ENCODE results near the gene PLSCR1. TPM values are rescaled to one million over a fixed set of nuclear protein-coding genes. Genes with fewer than 3 reads are reported as not detected.

PLSCR1 gene
- total and polyA plus RNA-seq, 9 of the 15 experiments (the other 6 are each of a cell fraction or from before 2014, with no cell fraction given): 40.6 to 122 (median 69.1) TPM

GRCh38 chr3:146577662-146578061 lies 33.3 kb upstream of the PLSCR1 start (continued):
- TF ChIP-seq RNF2 (IDR thresholded peaks at IDR 0.05) (no peak), ZNF224 (CRISPR knock-in tag; IDR thresholded peaks at IDR 0.05) (no peak), ZHX1 (conservative IDR thresholded peaks at IDR 0.05; ENCODE audit: low read length) (no peak), ZNF408 (CRISPR knock-in tag; IDR thresholded peaks at IDR 0.05; ENCODE audit: low read depth) (no peak), SMC3 (conservative IDR thresholded peaks at IDR 0.05; ENCODE audit: insufficient read depth, low read depth, low read length) (peak; percentile 70), ZNF316 (IDR thresholded peaks at IDR 0.05) (no peak), REST (IDR thresholded peaks at IDR 0.05; ENCODE audit: borderline replicate concordance) (peak; percentile 83), REST (CRISPR knock-in tag; IDR thresholded peaks at IDR 0.05; ENCODE audit: low read depth) (no peak), PHF21A (IDR thresholded peaks at IDR 0.05; ENCODE audit: borderline replicate concordance, low read depth) (no peak), RAD21 (CRISPR knock-in tag; conservative IDR thresholded peaks at IDR 0.05 in 1 of 2, IDR thresholded peaks at IDR 0.05 in 1 of 2) (peak; percentile 95 to 96), DEAF1 (CRISPR knock-in tag; IDR thresholded peaks at IDR 0.05) (peak; percentile 84), DDX20 (tag; IDR thresholded peaks at IDR 0.05; ENCODE audit: low read depth) (no peak), HOXB6 (CRISPR knock-in tag; IDR thresholded peaks at IDR 0.05; ENCODE audit: borderline replicate concordance) (no peak), SMAD1 (IDR thresholded peaks at IDR 0.05; ENCODE audit: low read depth, low read length, partially characterized antibody) (no peak), BHLHE40 (IDR thresholded peaks at IDR 0.05; ENCODE audit: low read length) (no peak)

Data from K562 (cell line).